SKM-1 (cell line): ENCODE measurements around the gene LPP.

Experiments used
- DNase-seq: peaks from one replicate; lab custom pipeline; 2025; ENCODE audit not compliant: unreplicated experiment; lab: John Stamatoyannopoulos, UW

LPP gene

DNA sequence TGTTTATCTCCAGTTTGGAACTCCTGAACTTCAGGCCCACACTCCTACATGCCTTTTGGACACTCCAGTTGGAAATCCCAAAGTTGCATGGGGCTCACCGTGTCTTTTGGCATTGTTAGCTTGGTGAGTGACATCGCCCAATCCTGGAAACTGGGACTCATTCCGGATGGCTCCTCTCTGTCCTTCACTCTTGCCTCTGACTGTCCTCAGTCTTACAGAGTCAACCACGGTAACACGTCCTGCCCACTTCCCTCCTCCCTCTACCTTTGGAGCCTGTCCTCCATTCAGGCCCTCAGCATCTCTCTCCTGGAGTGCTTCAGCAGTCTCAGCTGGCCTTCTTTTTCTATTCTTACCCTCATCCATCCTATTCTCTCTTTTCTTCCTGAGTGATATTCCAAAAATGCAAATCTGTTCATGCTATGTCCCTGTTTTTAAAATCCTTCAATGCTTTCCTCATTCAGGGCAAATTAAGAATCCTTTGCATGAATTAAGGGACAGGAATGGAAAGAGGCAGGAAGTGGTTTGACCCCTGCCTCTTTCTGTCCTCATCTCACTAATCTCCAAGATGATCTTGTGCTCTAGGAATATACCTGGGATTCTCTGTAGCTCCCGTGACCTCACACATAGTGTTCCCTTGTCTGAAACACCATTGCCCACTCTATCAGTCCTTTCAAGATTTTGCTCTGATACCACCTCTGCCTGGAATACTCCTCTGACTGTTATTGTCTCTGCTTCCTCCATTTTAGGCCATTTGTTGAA, 42.5 kb downstream of the LPP start:
- DNase-seq = no peak

DNA sequence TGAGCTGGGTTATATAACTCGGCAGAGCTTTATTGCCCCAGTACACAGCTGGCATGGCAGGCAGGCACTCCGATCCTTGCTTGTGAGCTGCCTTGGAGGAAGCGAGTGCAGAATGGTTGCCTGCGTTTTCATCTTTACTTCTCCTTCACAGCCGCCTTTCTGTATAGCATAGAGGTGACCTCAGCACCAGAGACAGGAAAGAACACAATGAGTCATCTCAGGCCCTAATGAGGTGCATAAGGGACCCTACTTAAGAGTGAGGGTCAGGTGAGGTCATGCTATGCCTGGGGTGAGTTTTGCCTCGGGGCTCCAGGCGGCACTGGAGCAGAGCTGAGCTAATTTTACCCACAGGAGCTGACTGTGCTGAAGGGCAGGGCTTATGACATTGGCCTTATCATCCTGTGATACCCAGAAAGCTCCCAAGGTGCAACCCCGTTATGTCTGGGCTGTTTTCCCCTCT, 43.5 kb downstream of the LPP start:
- DNase-seq = no peak

DNA sequence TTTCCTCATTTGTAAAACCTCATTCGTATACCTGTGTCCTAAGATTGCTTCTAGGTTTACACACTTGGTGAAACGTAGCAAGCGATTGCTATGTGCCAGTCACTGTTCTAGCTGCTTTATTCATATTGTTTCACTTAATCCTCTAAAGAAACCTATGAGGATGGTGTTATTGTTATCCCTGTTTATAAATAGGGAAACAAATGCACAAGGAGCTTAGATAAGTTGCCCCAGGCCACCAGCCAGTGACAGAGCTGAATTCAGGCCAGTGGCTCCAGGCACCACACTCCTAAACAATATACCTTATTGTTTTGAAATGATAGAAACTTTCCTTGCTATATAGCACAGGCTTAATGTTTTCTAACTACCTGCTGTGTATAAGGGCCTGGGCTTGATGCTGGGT, 44.0 kb downstream of the LPP start:
- no peak for DNase-seq

DNA sequence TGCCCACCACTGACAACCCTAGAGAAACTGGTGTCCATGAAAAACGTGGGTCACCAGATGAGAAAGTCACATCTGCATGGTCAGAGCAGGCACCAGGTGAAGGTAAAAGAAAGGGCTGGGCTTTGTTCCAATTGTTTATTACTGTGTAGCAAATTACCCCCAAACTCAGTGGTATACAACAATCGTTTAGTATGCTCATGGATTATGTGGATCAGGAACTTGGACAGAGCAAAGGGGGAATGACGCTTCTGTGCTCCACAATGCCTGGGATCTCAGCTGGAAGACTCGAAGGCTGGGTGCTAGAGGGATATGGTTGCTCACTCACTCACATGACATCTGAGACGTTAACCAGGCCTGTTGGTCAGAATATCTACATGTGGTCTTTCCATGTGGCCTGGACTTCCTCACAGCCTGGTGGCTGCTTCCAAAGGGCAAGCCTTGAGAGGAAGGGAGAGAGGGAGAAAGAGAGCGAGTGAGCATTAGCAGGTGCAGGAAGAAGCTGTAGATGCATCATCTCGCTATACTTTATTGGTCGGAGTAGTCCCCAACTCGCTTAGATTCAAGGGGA, 44.9 kb downstream of the LPP start:
- no peak for DNase-seq

DNA sequence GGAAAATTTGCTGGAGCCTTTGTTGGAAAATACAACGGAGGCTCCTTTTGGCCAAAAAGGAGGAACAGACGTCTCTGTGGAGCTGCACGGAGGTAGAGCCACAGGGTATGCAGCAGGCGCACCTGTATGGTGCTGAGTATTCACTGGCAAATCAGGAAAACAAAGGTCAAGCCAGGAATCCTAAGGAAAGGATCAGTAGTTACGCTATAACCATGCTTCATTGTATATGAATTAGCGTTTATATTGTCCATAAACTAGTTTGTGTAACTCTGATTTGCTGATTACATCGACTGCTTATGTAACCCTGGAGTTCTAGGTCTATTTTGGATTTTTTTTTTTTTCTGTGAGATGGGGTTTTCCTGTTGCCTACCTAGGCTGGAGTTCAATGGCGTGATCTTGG, 45.4 kb downstream of the LPP start:
- no peak for DNase-seq

DNA sequence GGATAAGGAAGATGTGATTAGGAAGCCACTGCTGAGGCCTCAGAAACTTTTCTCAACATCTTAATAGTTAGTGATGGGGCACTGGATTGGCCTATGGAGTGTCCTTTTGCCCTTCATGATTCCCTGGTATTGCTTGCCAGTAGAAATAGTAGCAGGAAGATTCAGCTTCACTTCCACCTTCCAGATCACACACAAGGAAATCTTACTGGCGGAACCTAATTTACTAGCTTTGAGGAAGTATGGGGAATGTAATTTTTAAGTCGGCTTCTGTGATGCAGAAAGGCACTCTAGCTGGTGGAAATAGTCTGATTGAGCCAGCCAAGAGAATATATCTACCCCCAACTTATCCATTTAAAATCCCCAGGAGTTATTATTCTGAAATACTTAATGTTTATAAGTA, 46.5 kb downstream of the LPP start:
- peak; percentile 32 for DNase-seq

DNA sequence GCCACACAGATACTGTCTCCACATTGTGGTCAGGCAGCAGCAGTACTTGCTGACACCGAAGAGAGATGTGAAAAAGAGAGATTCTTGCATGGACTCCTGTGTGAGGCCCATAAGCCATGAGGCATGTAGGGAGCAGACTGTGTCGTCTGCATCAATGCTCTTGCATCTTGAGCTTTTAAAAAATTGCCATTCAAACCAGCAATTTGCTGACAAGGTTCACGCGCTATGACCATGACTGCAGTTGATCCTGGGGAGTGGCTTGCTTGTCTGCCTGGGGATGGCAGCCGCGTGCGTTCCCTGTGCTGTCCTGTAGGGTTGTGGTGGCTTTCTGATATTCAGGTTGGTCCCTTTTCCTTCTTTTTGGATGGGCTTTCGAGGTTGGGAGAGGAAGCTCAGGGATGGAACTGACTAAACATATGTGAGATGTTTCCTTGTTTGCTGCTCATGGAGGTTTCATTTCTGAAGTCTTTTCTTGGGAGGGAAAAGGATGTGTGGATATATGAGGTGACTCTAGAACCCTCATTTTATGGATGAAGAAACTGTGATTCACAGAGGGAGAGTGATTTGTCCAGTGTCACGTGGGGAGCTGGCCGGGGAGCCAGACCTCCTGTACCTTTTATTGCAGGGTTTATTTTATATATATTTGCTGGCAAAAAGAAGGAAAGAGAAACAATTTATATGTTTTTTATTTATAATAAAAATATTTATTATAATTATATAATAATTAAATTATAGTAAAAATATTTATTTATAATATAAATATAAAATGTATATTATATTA, 48.6 kb downstream of the LPP start:
- DNase-seq = no peak

DNA sequence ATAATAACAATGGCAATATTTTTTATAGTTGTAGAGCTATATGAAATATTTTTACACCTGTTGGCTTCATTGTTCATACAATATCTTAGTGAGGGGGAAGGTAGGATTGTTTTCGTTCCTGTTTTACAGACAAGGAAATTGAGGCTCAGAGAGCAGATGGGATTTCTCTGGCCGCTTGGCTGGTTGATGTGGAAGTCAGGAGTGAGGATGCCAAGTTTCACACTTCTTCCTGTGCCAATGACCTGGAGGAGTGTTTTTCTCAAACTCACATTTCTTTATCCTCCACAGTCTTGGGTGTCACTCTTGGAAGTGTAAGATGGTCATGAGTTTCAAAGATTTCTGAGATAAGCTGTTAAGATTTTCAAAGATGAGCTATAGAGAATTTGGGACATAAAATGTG, 50.6 kb downstream of the LPP start:
- no peak for DNase-seq

DNA sequence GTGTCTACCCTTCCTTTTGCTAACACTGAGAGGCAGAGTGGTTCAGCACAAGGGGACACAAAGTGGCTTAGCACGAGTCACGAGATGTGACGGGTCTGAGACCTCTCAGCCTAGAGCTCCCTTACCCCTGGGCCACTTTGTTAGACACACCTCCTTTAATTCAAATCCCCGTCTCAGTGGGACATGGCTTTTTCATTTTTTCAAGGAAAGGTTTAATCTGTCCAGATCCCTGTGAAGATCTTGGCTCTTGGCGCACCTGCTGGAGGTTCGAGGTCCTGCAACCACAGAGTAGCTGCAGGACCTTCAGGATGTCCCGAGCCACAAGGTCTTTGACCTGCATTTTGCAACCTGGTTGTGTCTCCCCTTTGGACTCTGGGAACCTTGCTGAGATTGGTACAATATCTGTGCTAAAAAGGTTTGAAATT, 52.0 kb downstream of the LPP start:
- DNase-seq = no peak

DNA sequence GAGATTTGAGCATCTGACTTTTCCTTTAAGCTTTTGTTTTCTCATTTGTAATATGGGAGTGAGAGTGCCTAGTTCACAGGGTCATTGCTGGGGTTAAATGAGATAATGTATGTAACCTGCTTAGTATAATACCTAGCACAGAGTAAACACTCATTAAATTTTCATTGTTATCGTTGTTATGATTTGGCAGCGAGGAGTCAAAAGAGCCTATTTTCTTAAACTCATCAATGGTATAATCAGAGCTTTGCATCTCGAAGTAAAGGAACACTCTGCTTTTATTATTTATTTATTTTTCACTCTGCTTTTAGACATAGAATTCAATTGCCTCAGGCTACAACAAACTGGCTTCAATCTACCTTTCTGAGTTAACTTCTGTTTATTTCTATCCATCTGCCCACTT, 52.8 kb downstream of the LPP start:
- DNase-seq = no peak

DNA sequence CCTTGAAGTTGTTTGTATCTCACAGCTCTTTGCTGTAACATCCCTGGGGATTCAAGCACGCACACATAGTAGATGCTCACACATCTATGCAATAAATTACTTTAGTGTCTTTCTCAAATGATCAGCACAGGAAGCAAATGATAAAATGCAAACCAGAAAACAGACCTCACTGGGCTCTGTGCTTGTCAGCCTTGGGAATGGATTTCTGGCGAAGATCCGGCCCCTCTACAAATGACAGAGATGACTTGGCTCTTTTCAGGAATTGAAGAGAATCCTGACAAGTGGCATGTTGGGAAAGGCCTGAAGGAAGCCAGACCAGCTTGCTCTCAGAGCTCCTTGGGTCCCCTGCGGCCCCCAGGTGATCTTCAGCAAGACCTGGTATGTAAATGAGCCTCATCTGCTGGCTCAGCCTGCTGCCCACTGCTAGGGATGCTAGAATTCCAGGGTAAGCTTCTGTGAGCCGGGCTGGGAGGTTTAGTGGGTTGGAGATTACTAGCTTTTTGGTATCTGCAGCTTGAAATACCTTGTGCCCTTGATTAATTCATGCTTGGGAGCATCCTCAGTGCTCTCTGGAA, 54.1 kb downstream of the LPP start:
- DNase-seq = no peak

DNA sequence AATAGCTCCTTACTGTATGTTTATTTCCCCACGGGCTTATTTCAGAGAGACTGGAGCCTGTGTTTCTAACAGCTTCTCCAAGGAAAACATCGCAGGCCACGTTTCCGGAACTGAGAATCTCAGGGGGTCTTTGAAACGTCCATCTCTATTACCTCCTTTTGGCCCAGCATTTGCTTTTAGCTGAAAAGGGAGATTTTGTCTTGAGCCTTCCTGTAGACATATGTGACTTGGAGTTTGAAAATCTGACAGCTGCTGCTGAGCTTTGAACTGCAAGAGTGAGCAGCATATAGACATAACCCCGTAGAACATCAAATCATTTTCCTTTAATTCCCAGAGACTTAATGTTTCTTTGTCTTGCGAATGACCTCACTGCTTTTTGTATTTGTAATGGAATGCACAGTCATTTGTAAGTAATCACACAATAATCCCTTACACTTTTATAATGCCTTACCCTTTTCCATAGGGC, 54.6 kb downstream of the LPP start:
- no peak for DNase-seq

DNA sequence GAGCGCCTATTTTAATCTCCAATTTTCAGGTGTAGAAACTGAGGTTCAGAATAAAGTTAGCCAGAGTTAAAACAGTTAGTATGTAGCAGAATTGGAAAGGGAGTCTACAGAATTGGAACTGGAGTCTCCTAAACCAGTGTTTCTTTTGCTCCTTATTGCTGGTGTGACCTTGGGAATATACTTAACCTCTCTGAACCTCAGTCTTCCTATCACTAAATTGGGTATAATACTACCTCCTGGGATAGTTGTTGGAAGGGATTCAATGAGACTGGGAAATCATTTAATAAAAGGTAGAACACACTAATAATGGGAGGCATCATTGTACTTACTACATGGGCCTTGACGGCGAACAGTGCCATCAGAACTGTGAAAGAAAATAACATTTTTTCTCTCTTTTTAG, 55.1 kb downstream of the LPP start:
- no peak for DNase-seq

DNA sequence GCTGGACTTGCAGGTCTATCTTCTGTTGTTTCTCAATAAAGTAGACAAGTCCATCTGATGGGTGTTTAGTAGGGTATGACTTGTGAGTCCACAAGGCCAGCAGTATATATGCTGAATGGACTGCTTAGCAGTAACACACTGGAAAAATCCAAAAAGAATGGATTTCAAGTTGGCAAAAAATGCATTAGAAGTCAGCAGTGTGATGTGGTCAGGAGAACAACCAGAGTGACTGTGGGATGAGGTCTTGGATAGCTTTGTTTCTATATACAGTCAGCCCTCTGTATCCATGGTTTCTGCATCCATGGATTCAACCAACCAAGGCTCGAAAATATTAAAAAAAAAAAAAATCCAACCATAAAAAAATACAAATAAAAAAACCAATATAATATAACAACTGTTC, 55.8 kb downstream of the LPP start:
- no peak for DNase-seq

DNA sequence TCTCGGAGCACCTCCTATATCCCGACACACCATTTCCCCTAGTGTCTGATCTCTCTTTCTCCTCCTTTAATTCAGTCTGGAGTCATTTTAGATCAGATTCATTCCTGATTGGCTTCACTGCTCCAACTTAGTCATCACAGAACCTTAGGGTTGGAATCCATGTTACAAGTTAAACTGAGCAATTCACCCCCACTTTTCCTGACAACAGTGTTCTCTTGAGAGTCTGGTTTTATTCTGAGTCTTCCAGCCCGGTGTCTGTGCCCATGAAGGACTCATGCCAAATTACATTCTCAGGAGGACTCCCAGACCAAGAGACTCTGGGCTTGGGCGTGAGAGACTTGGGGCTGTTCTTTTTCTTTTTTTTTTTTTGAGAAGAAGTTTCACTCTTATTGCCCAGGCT, 57.5 kb downstream of the LPP start:
- DNase-seq = no peak

DNA sequence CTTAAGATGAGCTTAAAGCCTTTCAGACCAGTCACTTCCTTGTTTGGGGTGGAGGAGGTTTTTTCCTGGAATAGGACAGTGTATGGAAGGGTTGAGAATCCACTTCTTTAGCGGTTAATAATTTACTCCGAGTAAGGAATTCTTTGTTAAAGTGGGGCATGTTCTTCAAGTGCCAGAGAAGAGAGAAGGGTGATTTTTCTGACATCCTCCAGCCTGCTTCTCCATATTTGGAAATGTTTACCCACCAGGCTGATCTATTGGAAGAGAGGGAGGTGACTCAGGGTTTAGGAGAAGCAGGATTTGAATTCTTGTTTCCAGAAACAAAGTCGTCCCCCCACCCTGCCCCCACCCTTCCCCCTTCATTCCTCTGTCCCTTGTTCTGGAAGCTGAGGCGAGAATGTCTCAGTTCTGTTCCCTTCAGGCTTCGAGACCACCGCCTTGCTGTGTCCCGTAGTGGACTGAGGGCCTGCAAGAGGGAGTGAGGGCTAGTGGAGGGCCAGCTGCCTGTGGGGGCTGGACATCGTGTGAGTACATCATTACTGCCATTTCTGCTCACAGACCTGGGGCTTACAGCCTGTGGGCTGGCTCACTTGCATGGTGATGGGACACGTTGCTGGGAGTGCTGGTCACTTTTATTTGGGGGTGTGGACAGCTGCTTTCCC, 58.5 kb downstream of the LPP start:
- DNase-seq = no peak

DNA sequence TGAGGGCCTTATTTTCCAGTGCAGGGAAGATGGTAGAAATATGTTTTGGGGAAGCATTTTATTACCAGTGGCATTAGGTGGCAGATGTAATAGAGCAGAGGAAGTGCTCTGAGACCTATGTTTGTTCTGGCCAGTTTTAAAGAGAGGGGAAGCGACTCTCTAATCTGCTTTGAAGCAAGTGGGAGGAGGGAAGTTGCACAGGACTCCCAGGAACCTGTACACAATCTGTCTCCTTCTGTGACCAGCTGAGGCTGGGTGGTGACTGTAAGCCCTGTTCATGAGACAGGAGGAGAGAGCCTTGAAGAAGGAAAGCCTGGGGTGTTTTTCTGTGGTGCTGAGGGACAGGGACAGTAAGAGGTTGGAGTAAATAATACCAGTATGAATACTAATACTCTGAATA, 60.5 kb downstream of the LPP start:
- DNase-seq = peak; percentile 73

DNA sequence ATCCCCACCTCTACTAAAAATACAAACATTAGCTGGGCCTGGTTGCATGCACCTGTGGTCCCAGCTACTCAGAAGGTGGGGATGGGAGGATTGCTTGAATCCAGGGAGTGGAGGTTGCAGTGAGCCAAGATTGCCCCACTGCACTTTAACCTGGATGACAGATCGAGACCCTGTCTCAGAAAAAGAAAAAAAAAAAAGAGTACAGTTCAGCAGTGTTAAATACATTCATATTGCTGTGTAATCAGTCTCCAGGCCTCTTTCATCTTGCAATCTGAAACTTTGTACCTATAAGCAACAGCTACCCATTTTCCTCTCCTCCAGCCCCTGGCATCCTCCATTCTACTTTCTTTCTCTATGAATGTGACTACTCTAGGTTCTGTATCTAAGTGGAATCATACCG, 61.2 kb downstream of the LPP start:
- no peak for DNase-seq

DNA sequence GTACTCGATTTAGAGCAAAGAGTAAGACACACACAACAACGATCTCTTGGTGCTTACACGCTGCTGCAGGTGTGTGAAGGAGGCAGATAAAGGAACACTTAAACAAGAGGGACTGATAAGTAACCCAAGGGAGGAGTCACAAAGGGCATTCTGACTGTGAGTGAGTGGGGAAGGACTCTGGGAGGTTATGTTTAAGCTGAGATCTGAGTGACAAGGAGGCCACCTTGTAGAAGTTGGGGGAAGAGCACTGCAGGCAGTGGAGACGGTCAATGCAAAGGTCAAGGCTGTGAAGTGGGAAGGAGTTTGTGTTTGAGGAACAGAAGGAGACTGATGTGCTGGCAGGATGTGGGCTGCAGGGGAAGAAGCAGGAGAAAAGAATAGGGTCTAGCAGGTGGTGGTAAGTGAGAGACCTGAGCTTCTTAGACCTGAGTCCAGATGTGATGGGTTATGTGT, 63.1 kb downstream of the LPP start:
- no peak for DNase-seq

DNA sequence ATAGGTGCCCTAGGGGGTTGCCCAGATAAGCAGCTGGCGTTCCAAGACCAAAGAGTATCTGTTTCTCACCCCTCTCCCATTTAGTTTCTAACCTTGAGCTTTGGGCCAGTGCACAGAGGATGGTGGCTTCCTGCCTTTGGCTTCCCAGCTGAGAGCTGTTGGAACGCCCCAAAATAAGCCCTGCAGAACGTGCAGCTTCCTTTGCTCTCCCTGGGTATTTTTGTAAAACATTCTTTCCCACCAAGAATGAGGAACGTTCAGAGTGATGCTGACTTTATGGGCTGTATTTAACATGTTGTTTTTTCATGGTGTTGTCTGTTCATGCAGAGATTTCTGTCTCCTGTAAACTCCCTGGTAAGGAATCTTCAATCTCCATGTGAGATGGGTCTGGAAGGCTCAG, 63.8 kb downstream of the LPP start:
- no peak for DNase-seq

DNA sequence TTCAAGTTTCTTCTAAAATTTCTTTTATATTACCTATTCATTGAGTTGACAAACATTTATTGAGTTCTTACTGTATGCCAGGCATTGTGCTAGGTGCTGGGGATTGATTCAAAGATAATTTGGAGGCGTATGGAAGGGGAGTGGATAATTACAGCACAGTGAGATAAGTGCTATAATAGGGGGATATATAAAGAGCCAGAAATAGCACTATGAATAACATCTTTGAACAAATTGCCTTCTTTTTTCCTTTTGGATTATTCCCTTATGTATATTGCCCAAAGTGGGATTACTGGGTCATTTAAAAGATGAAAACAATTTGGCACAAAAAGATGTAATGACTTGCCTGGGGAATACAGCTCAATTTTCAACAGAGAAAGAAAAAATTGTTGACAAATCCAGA, 64.6 kb downstream of the LPP start:
- no peak for DNase-seq
